Stimulated activated CD8-positive, alpha-beta memory T cell treated with anti-CD3 and anti-CD28 coated beads, Interleukin-15, amount 100 ng/mL, for 48 hours (primary cell): Measurements from ENCODE around the gene PANX2.
"Not testable (repeated sequence)": the region's sequence is repeated elsewhere in the genome, so short reads cannot be mapped to it uniquely, and the experiment has no call there.

Source experiments
- DNase-seq, 2 donors: peaks; one replicate each; pipeline ENCODE4 v3.0.0-alpha.2; 2020; ENCODE audit warnings: low read depth in 2 of 2

Gene PANX2

GRCh38 chr22:50170453-50171318 lies at the start of gene PANX2:
Gene PANX2, plus strand, starts transcription at chr22:50170731. Its CDS starts 0 bp downstream, at chr22:50170731.
- DNase-seq: no peak

- DNase-seq: no peak
Observed at GRCh38 chr22:50121202-50121740, 49.3 kb upstream of the PANX2 start.

GRCh38 chr22:50123119-50123518 lies 47.4 kb upstream of the PANX2 start:
- DNase-seq: no peak

GRCh38 chr22:50125029-50125428 lies 45.5 kb upstream of the PANX2 start:
- DNase-seq: no peak

GRCh38 chr22:50129121-50129736 lies 41.3 kb upstream of the PANX2 start:
- DNase-seq: no peak

- DNase-seq: no peak
Observed at GRCh38 chr22:50131894-50132293, 38.6 kb upstream of the PANX2 start.

GRCh38 chr22:50134481-50134880 lies 36.0 kb upstream of the PANX2 start:
- DNase-seq: no peak

GRCh38 chr22:50136581-50137015 lies 33.9 kb upstream of the PANX2 start:
- DNase-seq: no peak

GRCh38 chr22:50137277-50137676 lies 33.3 kb upstream of the PANX2 start:
- DNase-seq: not testable (repeated sequence)

- no peak for DNase-seq
Observed at GRCh38 chr22:50138041-50138440, 32.5 kb upstream of the PANX2 start.

- DNase-seq: no peak
Observed at GRCh38 chr22:50138988-50139387, 31.5 kb upstream of the PANX2 start.

GRCh38 chr22:50139843-50140415 lies 30.6 kb upstream of the PANX2 start:
- DNase-seq: no peak

GRCh38 chr22:50140615-50141014 lies 29.9 kb upstream of the PANX2 start:
- DNase-seq: no peak

GRCh38 chr22:50141462-50141861 lies 29.1 kb upstream of the PANX2 start:
- DNase-seq: no peak

GRCh38 chr22:50141891-50142363 lies 28.6 kb upstream of the PANX2 start:
- no peak for DNase-seq

GRCh38 chr22:50143096-50143495 lies 27.4 kb upstream of the PANX2 start:
- DNase-seq: no peak

GRCh38 chr22:50144005-50144614 lies 26.4 kb upstream of the PANX2 start:
- no peak for DNase-seq

- no peak for DNase-seq
Observed at GRCh38 chr22:50145721-50146438, 24.7 kb upstream of the PANX2 start.

- no peak for DNase-seq
Observed at GRCh38 chr22:50146439-50147238, 23.9 kb upstream of the PANX2 start.
